ENCODE results near the gene TXNDC9. TPM values are rescaled to one million over a fixed set of nuclear protein-coding genes. Genes with fewer than 3 reads are reported as not detected.
"Not testable (repeated sequence)": the region's sequence is repeated elsewhere in the genome, so short reads cannot be mapped to it uniquely, and the experiment has no call there.

The TXNDC9 gene
- total and polyA plus RNA-seq, 8 donors = 4.2 to 12.7 (median 7.6) TPM

GRCh38 chr2:99346218-99346617 lies 10.1 kb upstream of the TXNDC9 start:
- H3K27me3 ChIP-seq = no peaks in the 10 kb centered on the region
- FAIRE-seq (no peak), DNase-seq (no peak), ATAC-seq (no peak)
- no peaks in the 10 kb centered on the region for H3K36me3 ChIP-seq
- intact Hi-C loops (cut with DNase I) = no loop called here
- peaks cover 0 to 12% (median 5%) of the 10 kb centered on the region in 3 donors for H3K4me1 ChIP-seq
- H3K9me3 ChIP-seq = no peaks in the 10 kb centered on the region
- H3K27ac ChIP-seq = no peak overlapping the region
- TF ChIP-seq CTCF (IDR thresholded peaks at IDR 0.05) = no peak
- no peak overlapping the region for H3K4me3 ChIP-seq

GRCh38 chr2:99345446-99345845 lies 9.3 kb upstream of the TXNDC9 start:
- not testable (repeated sequence) for FAIRE-seq, ATAC-seq

GRCh38 chr2:99342536-99342935 lies 6.4 kb upstream of the TXNDC9 start:
- no peak for TF ChIP-seq CTCF (IDR thresholded peaks at IDR 0.05)
- DNase-seq (no peak), FAIRE-seq (no peak), ATAC-seq (no peak)
- no peak overlapping the region for H3K4me3 ChIP-seq
- WGBS, 2 donors = 87 to 90% methylated on average over 2 of the region's 2 CpGs
- H3K27ac ChIP-seq = no peak overlapping the region
- H3K27me3 ChIP-seq = no peaks in the 10 kb centered on the region
- H3K36me3 ChIP-seq = no peaks in the 10 kb centered on the region
- peaks cover 3 to 24% (median 15%) of the 10 kb centered on the region in 3 donors for H3K4me1 ChIP-seq
- intact Hi-C loops (cut with DNase I) = no loop called here
- H3K9me3 ChIP-seq = no peaks in the 10 kb centered on the region

More at GRCh38 chr2:99345446-99345845, 9.3 kb upstream of the TXNDC9 start:
- peaks cover 1 to 15% (median 8%) of the 10 kb centered on the region in 3 donors for H3K4me1 ChIP-seq
- DNase-seq; H3K9me3 ChIP-seq; intact Hi-C loops (cut with DNase I); H3K4me3 ChIP-seq; H3K27ac ChIP-seq; H3K27me3 ChIP-seq; H3K36me3 ChIP-seq: not testable (repeated sequence)
- 97 to 99% methylated on average over 7 of the region's 7 CpGs for WGBS, 2 donors

- H3K4me3 ChIP-seq = no peak overlapping the region
- no peak for FAIRE-seq
- ATAC-seq = no peak
- no peak for TF ChIP-seq CTCF (IDR thresholded peaks at IDR 0.05)
- intact Hi-C loops (cut with DNase I) = no loop called here
- H3K9me3 ChIP-seq = no peaks in the 10 kb centered on the region
- H3K36me3 ChIP-seq = no peaks in the 10 kb centered on the region
- WGBS, 2 donors = 72 to 84% methylated on average over 8 of the region's 8 CpGs
- peaks cover 3 to 24% (median 15%) of the 10 kb centered on the region in 3 donors for H3K4me1 ChIP-seq
- no peak for DNase-seq
- no peak overlapping the region for H3K27ac ChIP-seq
- H3K27me3 ChIP-seq = no peaks in the 10 kb centered on the region
These were observed 4.6 kb upstream of the TXNDC9 start for GRCh38 chr2:99340669-99341236.

- intact Hi-C loops (cut with DNase I) = no loop called here
- Histone ChIP-seq H3K27me3 (no peaks in the 10 kb centered on the region), H3K9me3 (no peaks in the 10 kb centered on the region), H3K27ac (peak overlapping the region; percentile 85 to 94 (median 90)), H3K36me3 (no peaks in the 10 kb centered on the region), H3K4me1 (peaks cover 9 to 42% (median 27%) of the 10 kb centered on the region in 3 donors), H3K4me3 (peak overlapping the region; percentile 88 to 99 (median 98))
- no peak for ATAC-seq
- 1 to 2% methylated on average over 17 of the region's 17 CpGs for WGBS, 2 donors
- no peak for FAIRE-seq
- DNase-seq = no peak
- no peak for TF ChIP-seq CTCF (IDR thresholded peaks at IDR 0.05)
These were observed 2.0 kb upstream of the TXNDC9 start for GRCh38 chr2:99338029-99338585.

Data from pancreas (tissue), 10 donors.